IPS DF 4.7 (cell line): Measurements from ENCODE around the gene TCF19.

Experiments used
- DNase-seq: peaks from one replicate; pipeline ENCODE4 v3.0.0-alpha.2; 2013; ENCODE audit warnings: low spot score; ENCODE audit errors: extremely low read depth

Gene TCF19, protein sequence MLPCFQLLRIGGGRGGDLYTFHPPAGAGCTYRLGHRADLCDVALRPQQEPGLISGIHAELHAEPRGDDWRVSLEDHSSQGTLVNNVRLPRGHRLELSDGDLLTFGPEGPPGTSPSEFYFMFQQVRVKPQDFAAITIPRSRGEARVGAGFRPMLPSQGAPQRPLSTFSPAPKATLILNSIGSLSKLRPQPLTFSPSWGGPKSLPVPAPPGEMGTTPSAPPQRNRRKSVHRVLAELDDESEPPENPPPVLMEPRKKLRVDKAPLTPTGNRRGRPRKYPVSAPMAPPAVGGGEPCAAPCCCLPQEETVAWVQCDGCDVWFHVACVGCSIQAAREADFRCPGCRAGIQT

DNA sequence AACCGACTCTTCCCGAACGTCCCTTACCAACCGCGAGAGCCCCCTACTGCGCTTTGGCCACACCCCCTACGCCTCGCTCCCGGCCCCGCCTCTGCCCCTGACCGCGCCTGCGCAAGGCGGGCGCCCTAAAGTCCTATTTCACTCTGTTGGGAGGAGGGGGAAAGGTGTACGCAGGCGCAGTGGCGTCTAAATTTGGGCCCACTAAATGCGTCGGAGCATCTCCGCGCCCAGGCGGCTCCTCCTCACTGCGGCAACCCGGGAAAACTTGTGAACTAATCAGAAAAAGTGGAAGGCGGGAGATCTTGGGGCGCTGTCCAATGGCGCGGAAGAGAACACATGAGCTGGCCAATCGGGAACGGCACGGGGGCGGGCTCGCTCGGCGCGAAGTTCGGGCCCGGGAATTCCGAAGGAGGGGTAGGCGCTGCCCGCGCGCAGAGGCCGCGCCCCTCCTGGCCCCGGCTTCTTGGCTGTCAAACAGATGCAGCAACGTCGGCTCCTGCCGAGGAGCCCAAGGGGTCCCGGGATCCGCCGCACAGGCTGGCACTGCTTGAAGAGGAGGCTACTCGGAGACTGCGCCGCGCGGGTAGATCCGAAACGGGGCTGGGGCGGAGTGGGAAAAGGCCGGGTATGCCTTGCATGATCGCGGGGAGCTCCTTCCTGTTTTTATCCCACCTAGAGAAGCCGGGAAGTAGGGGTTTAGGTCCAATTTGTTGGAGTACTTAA is at the start of gene TCF19:
Gene TCF19 (plus strand): TSS at position 450 of the 723 bp plus-strand sequence. CDS start 881 bp downstream, outside the sequence.
- no peak for DNase-seq

DNA sequence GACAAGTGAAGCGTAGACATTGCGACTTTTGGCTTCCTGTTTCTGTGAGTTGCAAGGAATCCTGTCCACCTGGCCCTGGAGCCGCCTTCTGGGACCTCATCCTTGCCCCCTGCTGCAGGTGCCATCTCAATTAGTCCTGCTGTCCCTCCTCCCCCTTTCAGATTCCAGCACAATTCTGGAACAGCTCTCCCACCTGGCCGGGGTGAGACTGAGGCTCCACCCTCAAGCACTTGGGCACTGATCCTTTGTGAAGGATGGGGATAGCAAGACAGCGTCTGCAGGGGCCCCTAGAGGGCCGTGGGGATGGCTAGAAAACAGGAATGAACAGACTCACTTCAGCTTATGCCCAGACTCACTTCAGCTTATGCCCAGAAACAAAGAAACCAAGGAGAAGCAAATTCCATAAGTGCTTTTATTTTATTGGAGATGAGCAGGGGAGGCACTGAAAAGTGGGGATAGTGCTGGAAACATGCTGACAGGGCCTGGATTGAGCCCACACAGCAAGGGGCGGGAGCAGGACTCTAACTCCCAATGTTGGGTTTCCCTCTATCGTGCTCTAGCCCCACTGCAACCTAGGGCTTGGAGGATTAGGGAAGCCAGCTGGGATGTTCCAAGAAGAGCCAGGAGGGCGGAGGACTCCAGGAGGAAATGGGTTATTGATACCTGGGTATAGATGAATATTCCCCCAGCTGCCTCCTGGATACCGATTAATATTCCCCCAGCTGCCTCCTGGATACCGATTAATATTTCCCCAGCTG is 47.4 kb upstream of the TCF19 start:
- DNase-seq, result no peak

DNA sequence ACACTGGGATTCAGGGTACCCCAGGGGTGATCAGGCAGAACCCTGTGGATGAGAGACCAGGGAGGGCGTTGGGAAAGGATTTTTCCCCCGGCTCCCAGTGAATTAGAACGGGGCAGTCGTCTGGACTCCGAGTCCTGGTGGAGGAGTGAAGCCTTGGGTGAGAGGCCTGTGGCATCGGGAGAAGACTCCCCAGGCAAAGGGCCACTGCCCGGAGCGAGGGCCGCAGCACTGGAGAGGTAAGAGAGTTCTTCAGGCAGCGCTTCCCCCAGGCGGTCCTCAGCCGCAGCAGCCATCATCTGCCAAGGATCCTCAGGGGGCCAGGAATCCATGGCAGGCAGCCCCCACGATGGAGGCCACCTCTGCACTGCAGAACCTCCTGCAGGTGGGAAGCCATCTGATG is 46.7 kb upstream of the TCF19 start:
- DNase-seq, result no peak

DNA sequence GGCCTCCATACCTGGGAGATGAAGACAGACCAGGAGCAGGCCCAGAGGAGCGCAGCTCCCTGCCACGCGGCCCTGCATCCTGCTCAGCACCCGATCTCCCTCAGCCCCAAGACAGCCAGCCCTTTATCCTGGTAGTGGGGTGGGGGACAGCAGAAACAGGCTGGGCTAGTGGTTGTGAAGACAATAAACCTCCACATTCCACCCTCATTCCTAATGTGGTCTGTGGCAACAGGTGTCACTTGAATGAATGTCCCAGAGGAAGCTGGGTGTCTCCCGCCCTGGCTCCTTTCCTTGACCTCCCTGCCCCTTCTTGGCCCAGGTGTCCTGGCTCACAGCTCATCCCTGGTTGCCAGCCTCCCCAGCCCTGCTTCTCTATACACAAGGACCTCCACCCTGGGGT is 45.9 kb upstream of the TCF19 start, which contains the start of gene C6orf15:
Gene C6orf15 (minus strand): TSS at position 98 of the 400 bp plus-strand sequence. CDS start 20 bp downstream, at position 78.
- DNase-seq, result no peak

DNA sequence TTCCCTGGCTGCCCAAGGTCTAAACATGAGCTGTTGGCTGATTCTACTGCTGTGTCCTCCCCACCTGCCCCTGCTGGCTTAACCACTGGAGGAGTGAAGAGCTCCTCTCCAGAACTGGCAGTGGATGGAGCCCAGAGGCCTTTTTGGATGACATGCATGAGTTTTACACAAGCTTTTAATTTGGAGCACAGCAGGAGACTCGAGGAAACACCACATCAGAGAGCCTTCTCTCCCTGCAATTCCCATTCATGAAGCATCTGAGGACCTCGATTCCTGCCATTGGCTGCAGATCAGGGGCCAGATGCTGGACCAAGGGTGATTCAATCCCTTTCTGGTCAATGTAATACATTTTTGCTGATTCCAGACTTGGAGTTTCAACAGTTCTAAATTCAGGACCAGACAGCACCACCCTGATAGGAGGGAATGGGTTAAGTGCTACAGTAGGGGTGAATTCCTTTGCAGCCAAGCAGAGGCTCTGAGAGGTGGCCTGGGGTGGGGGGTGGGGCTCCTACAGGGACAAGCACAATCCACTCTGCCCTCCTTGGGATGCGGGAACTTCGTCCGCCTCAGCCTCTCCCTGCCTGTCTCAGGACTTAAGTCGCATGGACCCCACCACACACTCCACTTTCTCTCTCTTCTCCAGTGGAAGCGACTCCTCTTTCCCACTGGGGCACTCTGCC is 44.4 kb upstream of the TCF19 start:
- DNase-seq, result no peak

DNA sequence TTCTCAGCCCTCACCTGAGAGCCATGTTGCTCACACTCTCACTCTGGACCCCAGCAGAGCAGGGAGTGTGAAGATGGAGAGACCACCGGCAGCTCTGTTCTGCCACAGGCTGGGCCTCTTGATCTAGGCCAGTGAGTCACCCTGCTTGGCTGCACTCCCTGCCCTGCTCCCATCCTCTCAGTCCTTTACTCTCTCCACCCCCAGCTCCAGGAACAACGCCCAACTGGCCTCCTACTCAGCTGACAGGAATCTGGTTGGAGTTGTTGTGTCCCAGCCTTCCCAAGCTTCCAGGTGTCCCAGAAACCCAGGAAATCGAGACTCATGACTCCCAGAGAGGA is 43.9 kb upstream of the TCF19 start, which contains the start of gene PSORS1C1:
Gene PSORS1C1 (plus strand): TSS at position 260 of the 338 bp plus-strand sequence. CDS start 14,833 bp downstream, outside the sequence.
- DNase-seq, result no peak

DNA sequence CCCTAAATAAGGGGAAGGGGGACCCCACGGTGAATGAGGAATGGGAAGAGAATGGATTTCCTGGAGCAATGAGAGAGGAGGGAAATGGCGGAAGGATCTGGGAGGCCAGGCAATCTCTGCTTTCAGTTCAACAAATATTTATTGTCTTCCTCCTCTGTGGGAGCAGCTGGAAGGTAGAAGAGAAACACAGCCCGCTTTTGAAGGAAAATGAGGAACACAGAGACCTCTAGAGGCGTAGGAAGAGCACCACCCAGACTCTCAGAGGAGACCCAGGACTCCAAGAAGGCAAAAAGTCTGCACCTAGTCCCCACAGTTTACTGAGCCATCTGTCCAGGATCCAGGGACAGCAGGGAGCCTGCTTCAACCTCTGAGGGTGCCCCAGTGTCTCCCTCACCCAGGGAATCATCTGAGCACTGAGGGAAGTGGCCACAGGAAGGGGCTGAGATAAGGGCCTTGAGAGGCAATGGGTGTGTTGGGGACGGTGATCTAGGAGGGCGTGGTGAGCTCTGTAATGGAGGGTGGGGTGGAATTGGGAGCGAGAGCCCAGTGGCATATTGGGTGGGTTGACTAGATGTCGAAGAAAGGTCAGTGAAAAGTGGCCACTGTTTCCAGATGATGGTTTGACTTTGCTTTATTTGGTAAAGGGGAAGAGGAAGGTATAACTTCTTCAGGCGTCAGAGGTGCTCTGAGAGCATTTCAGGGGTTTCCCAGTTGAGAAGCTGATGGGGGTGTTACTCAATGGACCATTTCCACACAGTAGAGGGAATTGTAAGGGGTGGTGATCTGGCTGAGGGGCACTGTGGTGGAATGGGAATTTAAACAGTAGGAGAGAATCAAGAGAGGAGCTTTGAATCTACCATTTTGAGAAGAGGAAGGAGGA is 43.2 kb upstream of the TCF19 start:
- DNase-seq, result no peak

DNA sequence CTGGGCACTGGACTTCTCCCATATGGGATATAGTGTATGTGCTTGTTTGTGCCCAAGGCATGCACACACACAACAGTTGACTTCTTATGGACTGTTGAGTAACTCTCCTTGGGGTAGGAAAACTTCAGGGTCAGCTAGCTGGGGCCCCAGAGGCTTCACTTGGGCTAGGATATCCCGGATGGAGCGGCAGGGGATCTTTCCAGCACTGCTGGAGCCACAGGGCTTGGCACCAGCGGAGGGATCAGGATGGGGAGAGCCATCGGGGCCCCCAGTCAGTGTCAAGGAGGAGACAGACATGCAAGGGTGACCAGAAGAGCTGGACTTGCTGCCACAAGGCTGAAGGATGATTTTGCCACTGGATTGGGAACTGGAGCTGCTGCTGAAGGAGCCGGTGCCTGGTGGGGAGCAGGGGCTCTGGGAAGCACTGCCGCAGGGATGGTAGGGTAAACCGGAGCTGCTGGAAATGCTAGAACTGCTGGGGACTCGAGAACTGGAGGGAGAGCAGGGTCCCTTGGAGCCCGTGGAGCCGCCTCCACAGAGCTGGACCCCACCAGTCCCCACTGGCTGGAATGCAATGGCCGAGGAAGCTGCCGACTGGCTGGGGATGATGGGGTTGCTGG is 42.3 kb upstream of the TCF19 start:
- no peak for DNase-seq

DNA sequence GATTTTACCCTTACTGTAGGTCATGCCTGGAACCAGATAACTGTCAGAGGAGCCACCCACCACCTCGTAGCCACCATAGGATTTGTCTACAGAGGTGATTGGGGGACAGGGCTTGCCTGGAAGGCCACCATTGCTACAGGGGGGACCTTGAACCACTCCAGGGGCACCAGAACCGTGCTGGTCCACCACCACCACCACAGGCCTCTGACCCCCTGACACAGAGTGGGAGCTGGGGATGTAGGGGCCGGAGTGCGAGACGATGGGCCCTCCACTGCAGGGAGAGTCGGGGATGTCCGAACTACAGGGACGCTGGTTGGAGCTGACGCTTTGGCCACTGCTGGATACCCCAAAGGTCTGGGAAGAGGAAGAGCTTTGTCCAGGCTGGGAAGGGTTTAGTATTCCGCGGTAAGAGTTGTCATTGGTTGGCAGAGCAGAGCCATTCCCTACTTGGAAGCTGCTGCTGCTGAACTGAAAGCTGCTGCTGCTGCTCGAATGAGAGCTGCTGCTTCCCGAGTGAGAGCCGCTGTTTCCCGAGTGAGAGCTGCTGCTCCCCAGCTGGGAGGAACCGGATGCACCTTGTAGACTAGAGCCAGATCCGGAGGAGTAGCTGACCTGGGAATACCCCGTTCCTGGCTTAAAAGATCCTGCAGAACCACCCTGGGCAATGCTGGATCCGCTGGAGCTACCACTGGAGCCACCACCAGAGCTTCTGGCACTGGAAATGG is 41.6 kb upstream of the TCF19 start:
- DNase-seq, result no peak

DNA sequence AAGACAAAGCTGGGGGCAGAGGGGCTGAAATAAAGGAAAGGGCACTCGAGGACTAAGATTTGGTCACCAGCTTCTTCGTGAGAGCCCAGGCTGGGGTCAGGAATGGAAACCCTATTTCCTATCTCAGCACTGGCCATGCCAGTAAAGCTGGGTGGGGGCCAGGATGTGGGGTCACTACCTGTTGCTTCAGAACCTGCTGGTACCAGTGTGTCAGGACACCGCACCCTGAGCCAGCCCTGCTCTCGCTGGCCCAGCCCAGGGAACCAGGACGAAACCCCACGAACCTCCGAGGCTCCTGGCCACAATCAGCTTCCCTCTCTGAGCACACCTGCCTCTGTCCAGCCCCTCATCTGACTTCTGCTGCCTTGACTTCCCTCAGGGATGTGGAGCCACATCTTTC is 40.2 kb upstream of the TCF19 start:
- DNase-seq, result no peak

DNA sequence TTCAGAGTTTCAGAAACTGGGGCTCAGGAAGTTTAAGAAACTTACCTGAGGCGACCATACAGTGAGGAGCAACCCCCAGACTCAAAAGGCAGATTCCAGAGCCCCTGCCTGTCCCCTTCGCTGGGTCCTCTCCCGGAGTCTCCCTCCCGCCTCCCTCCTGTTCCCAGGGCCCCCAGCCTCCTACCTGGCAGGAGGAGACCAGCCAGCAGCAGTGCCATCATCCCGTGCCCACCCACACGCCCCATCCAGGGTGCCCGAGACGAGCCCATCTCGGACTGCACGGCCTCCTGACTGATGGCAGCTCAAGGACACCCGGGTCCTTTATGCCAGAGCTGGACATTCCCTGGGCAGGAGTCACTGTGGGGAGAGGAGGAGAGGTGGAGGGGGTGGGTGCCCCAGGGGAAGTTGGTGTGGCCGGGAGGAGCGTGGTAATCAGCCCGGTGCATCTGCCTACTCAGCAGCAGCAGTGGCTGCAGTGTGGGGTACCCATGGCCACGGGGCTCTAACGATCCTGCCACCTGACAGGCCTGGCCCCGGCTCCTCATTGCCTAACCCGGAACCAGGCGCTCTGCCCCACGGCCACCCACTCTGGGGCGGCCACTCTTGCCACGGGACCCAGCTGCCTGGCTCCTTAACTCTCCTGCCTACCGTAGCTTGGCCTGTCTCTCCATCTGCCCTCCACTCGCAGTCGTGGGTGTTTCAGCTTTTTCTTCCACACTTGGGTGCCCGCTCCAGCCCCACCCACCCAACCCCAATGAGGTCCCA is 38.1 kb upstream of the TCF19 start, which contains the start of gene CDSN:
Gene CDSN (minus strand): TSS at position 296 of the 765 bp plus-strand sequence. CDS start 27 bp downstream, at position 269.
- DNase-seq, result no peak

DNA sequence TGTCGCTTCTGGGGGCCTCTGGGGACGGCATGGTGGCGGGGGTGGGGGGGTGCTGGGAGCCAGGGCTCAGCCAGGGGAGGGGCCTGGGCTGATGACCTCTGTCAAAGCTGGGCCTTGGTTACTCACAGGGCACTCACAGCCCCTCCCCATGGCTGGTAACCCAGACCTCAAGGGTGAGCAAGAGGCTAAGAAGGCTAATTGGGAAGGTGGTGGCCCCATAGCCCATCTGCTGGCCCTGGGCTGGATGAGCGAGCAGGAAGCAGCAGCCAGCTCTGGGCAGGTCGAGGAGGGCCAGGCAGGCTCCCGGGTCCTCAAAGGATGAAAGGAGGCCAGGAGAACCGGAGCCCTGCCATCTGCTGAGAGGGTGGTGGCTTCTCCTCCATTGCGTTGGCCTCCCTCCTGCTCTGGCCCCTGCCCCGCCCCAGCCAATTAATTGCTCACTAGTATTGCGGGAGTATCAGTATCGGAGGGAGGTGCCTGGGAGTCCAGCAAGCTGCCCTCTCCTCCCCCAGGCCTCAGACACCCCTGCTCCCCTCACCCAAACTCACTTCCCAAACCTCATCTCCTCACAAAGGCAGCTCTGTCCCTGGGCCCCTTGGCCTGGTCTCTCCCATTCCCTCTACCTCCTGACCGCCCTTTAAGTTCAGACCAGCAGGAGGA is 37.1 kb upstream of the TCF19 start:
- no peak for DNase-seq

DNA sequence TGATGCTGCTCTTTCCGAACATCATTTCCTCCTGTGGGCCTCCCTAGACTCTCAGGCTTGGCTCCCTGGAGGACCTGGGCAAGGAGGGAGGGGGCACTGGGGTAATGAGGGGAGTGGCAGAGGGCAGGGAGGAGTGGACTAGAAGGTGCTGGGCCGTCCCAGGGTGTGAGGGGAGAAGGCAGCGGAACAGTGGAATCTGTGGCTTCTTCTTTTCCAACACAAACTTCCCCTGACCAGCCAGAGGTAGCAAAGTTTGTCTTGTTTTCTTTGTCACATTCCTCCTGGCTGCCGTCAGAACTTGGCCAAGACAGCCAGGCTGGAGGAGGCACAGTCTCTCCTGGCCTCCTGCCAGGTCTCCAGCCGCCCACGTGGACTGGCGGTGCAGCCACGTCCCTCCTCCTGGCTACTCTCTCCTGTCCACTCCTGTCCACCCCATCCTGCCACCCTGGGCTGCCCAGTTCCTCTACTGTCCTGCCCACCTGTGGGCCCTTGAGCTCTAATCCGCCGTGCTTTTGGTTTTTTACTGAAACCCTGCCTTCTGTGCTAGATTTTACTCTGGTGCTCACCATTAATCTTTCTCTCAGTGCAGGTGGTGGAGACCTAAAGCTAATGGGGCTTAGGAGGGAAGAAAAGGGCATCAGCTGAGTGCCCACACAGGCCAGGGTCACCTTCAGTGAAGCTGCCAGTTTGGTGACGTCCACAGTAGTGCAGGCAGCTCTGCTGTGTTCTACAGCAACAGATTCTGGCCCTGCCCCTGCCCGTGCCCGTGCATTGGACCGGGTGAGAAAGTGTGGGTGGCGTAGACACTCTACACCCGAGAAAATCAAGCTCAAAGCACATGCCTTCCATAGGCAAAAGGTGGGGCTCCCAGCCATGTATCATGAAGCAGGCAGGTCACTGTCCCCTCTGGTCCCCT is 35.3 kb upstream of the TCF19 start:
- no peak for DNase-seq

DNA sequence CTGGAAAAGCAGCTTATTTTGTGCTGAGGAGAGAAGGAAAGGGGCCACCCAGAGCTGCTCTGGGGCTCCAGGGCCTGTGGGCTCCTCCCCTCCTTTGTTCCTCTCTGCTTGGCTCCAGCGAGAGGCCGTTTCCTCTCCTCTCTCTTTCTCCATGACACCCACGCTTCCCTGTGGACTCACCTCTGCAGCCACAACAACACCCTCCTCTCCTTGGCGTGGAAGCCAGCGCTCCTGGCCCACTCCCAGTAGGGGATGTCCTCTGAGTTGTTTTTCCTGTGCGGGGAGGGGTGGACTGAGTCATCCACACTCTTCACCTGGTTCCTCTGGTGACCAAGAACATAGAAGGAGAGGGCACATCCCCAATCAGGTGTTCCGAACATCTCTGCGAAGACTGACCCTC is 33.2 kb upstream of the TCF19 start:
- no peak for DNase-seq

DNA sequence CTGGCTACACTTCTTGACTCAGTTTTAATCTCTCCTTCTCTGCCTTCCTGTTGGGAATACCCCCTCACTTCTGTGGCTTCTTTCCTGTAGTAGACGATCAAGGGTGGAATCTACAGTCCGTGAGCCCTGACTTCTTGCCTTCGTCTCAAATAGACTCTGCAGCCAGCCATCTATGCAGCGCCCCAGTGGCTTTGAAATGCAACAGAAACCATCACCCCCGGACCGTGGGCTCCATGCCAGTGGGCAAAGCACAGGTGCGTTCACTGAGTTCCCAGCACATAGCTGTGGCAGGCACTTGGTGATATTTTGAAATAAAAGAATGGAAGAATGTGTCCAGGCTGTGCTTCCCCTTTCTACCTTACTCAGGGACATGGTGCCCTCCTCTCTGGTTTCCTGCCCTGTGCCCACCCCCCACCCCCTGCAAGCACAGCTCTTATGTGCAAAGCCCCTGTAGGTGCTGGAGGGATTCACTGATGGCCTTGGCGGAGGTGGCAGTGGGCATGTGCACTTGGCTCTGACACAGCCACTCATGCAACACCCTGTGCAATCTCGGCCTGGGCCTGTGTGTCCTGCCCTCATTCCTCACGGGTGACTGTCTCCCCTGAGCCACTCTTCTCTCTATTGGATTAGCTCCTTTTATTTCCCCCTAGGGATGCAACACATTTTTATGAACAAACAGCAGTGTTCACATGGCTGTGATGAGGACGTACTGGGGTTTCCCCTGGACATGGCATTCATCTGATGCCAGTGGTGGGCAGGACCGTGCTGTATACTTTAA is 32.6 kb upstream of the TCF19 start:
- no peak for DNase-seq
